Astrocyte (in vitro differentiated cells and primary cell): ENCODE data around the gene BEST3. TPM values are rescaled to one million over a fixed set of nuclear protein-coding genes. Genes with fewer than 3 reads are reported as not detected.

Source experiments
- DNase-seq: peaks from one replicate; pipeline ENCODE4 v3.0.0-alpha.2; 2010; ENCODE audit warnings: low read depth
- FAIRE-seq: peaks from 2 replicates; lab custom pipeline; 2011; peaks lifted over from hg19 to GRCh38; lab: Jason Lieb, UNC
- H2AFZ ChIP-seq: 2 replicates; pipeline ENCODE4 v1.6.0; 2012; ENCODE audit warnings: low read depth, low read length, inconsistent platforms
- H3K27ac ChIP-seq: 2 replicates; pipeline ENCODE4 v1.5.1; 2011; ENCODE audit warnings: low read depth, low read length, inconsistent platforms
- H3K27me3 ChIP-seq: 2 replicates; pipeline ENCODE4 v1.6.0; 2011; ENCODE audit warnings: low read length, inconsistent platforms; ENCODE audit not compliant: insufficient read depth
- H3K36me3 ChIP-seq: 2 replicates; pipeline ENCODE4 v1.5.1; 2011; ENCODE audit warnings: low read length, inconsistent platforms; ENCODE audit not compliant: insufficient read depth
- H3K4me1 ChIP-seq: 2 replicates; pipeline ENCODE4 v1.5.1; 2011; ENCODE audit warnings: low read length, inconsistent platforms; ENCODE audit not compliant: insufficient read depth
- H3K4me2 ChIP-seq: 2 replicates; pipeline ENCODE4 v1.6.0; 2012; ENCODE audit warnings: low read length, inconsistent platforms
- H3K4me3 ChIP-seq: 2 replicates; pipeline ENCODE4 v1.5.1; 2011; ENCODE audit warnings: low read depth, mild to moderate bottlenecking, low read length, inconsistent platforms; ENCODE audit not compliant: insufficient read depth
- H3K79me2 ChIP-seq: 2 replicates; pipeline ENCODE4 v1.6.0; 2012; ENCODE audit warnings: mild to moderate bottlenecking, low read length, inconsistent platforms; ENCODE audit not compliant: insufficient read depth
- H3K9ac ChIP-seq: 2 replicates; pipeline ENCODE4 v1.6.0; 2012; ENCODE audit warnings: mild to moderate bottlenecking, low read length, inconsistent platforms
- H3K9me3 ChIP-seq: 2 replicates; pipeline ENCODE4 v1.5.1; 2012; ENCODE audit warnings: low read depth, mild to moderate bottlenecking, low read length, inconsistent platforms; ENCODE audit not compliant: insufficient read depth
- H4K20me1 ChIP-seq: 2 replicates; pipeline ENCODE4 v1.6.0; 2012; ENCODE audit warnings: low read length, inconsistent platforms; ENCODE audit not compliant: insufficient read depth
- H3K27ac Mint-ChIP-seq: one replicate; pipeline ENCODE4 v1.8.0; 2021; ENCODE audit warnings: mild to moderate bottlenecking, mixed read lengths; ENCODE audit not compliant: unreplicated experiment
- H3K27me3 Mint-ChIP-seq: one replicate; pipeline ENCODE4 v1.8.0; 2021; ENCODE audit warnings: low read depth, mixed read lengths; ENCODE audit not compliant: unreplicated experiment
- H3K36me3 Mint-ChIP-seq: one replicate; pipeline ENCODE4 v1.8.0; 2021; ENCODE audit warnings: low read depth, mixed read lengths; ENCODE audit not compliant: unreplicated experiment
- H3K4me1 Mint-ChIP-seq: one replicate; pipeline ENCODE4 v1.8.0; 2021; ENCODE audit warnings: low read depth, mixed read lengths; ENCODE audit not compliant: unreplicated experiment
- H3K4me3 Mint-ChIP-seq: one replicate; pipeline ENCODE4 v1.8.0; 2021; ENCODE audit warnings: mild to moderate bottlenecking, moderate library complexity, mixed read lengths; ENCODE audit not compliant: unreplicated experiment
- H3K9me3 Mint-ChIP-seq: one replicate; pipeline ENCODE4 v1.8.0; 2021; ENCODE audit warnings: mild to moderate bottlenecking, mixed read lengths; ENCODE audit not compliant: unreplicated experiment
- EZH2 ChIP-seq: IDR thresholded peaks from 2 replicates; pipeline ENCODE4 v1.6.1; 2012; ENCODE audit warnings: mild to moderate bottlenecking, low read length, inconsistent platforms; ENCODE audit not compliant: insufficient read depth
- total RNA-seq: library from RNA; stranded (reverse); gene quantifications from 2 replicates; pipeline ENCODE4 v1.2.1, GENCODE V29; 2021
- TF ChIP-seq, protein P1 (sequence below): IDR thresholded peaks from 2 replicates; pipeline ENCODE4 v1.5.1; 2011; ENCODE audit warnings: low read depth, mild to moderate bottlenecking, inconsistent platforms, low read length, moderate library complexity; ENCODE audit not compliant: insufficient read depth

The BEST3 gene
- total RNA-seq, 1 donor from 2014 or later, result 1.2 TPM

DNA sequence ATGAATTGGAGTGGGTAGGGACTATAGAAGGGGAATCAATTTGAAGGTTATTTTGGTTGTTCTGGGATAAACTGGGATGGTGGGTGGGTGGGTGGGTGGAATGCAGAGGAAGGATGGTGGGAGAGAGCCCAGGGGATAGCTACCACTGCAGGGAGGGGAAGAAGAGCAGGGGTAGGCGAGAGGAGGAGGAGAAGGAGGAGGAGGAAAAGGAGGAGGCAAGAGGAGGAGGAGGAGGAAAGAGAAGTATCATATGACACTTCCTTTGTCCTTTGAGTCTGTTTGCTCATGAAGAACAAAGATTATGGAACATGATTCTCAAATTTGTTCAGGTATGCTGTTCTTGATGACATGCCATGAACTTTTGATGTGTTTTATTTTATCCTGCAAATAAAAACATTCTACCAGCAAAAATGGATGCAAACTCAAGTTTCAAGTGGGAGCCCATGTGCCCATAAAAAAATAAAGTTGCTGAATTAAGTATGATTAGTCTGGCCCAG, 4.1 kb upstream of the BEST3 start:
- H3K4me1 ChIP-seq, result no peaks in the 10 kb centered on the region
- no peak overlapping the region for H3K4me2 ChIP-seq
- DNase-seq (no peak), FAIRE-seq (no peak)
- H3K4me1 Mint-ChIP-seq, result peaks cover 5% of the 10 kb centered on the region
- no peaks in the 10 kb centered on the region for H3K9me3 ChIP-seq
- H4K20me1 ChIP-seq, result no peaks in the 10 kb centered on the region
- no peak overlapping the region for H3K9ac ChIP-seq
- TF ChIP-seq EZH2, result no peak
- TF ChIP-seq, protein P1, sequence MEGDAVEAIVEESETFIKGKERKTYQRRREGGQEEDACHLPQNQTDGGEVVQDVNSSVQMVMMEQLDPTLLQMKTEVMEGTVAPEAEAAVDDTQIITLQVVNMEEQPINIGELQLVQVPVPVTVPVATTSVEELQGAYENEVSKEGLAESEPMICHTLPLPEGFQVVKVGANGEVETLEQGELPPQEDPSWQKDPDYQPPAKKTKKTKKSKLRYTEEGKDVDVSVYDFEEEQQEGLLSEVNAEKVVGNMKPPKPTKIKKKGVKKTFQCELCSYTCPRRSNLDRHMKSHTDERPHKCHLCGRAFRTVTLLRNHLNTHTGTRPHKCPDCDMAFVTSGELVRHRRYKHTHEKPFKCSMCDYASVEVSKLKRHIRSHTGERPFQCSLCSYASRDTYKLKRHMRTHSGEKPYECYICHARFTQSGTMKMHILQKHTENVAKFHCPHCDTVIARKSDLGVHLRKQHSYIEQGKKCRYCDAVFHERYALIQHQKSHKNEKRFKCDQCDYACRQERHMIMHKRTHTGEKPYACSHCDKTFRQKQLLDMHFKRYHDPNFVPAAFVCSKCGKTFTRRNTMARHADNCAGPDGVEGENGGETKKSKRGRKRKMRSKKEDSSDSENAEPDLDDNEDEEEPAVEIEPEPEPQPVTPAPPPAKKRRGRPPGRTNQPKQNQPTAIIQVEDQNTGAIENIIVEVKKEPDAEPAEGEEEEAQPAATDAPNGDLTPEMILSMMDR, result no peak
- H2AFZ ChIP-seq, result no peak overlapping the region
- H3K79me2 ChIP-seq, result no peaks in the 10 kb centered on the region
- H3K9me3 Mint-ChIP-seq, result no peaks in the 10 kb centered on the region
- H3K27ac Mint-ChIP-seq, result no peak overlapping the region
- H3K4me3 ChIP-seq, result no peak overlapping the region
- H3K27me3 Mint-ChIP-seq, result no peaks in the 10 kb centered on the region
- no peaks in the 10 kb centered on the region for H3K27me3 ChIP-seq
- H3K36me3 Mint-ChIP-seq, result no peaks in the 10 kb centered on the region
- no peak overlapping the region for H3K4me3 Mint-ChIP-seq
- H3K36me3 ChIP-seq, result no peaks in the 10 kb centered on the region
- H3K27ac ChIP-seq, result no peak overlapping the region

DNA sequence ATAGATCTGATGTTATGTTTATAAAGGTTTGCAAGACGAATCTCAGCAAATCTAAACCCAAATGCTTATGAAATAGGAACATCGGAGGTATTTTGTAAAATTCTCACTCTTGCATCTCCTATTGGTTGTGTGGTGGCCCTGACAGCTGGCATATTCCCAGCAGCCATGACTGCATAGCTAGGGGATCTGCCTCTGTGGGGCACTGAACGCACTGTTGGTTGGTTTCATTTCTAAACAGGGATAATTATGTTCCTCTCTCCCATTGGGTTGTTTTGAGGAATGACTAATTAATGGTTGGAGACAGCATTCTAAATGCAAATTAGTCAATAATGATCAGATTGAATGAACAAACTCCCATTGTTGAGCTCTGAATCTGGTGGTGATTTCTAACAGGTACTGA, 2.7 kb upstream of the BEST3 start:
- no peaks in the 10 kb centered on the region for H3K4me1 ChIP-seq
- Mint-ChIP-seq H3K9me3 (no peaks in the 10 kb centered on the region), H3K4me3 (no peak overlapping the region), H3K4me1 (peaks cover 5% of the 10 kb centered on the region), H3K27ac (no peak overlapping the region), H3K27me3 (no peaks in the 10 kb centered on the region), H3K36me3 (no peaks in the 10 kb centered on the region)
- TF ChIP-seq, protein P1, result no peak
- TF ChIP-seq EZH2, result no peak
- H3K9ac ChIP-seq, result no peak overlapping the region
- H3K27ac ChIP-seq, result no peak overlapping the region
- H2AFZ ChIP-seq, result peak overlapping the region; percentile 24
- FAIRE-seq, result no peak
- no peak overlapping the region for H3K4me3 ChIP-seq
- DNase-seq, result no peak
- no peaks in the 10 kb centered on the region for H3K36me3 ChIP-seq
- no peaks in the 10 kb centered on the region for H4K20me1 ChIP-seq
- H3K27me3 ChIP-seq, result no peaks in the 10 kb centered on the region
- no peak overlapping the region for H3K4me2 ChIP-seq
- H3K79me2 ChIP-seq, result no peaks in the 10 kb centered on the region
- H3K9me3 ChIP-seq, result no peaks in the 10 kb centered on the region

DNA sequence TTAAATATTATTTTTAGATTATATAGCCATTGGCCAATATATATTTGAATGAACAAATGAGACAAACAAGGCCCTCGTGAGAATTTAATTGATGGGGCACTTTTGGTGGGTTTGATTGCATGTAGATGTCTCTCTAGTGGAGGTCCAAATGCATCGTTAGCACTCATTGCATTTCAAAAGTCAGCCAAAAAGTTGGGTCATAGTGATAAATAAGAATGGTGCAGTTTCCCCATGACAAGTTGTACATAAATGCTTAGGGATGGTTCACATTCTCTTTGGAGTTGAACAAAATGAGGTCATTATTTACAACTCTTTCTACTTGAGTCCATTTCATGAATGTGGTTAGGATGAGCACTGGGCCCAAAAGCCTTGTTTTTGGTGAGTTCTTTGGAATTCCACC, 1.0 kb downstream of the BEST3 start:
- no peaks in the 10 kb centered on the region for H3K27me3 Mint-ChIP-seq
- H3K4me3 ChIP-seq, result no peak overlapping the region
- H3K27ac ChIP-seq, result no peak overlapping the region
- no peak for FAIRE-seq
- H3K36me3 ChIP-seq, result no peaks in the 10 kb centered on the region
- H3K9ac ChIP-seq, result no peak overlapping the region
- no peaks in the 10 kb centered on the region for H3K36me3 Mint-ChIP-seq
- no peak for DNase-seq
- no peak overlapping the region for H2AFZ ChIP-seq
- no peak overlapping the region for H3K27ac Mint-ChIP-seq
- H3K79me2 ChIP-seq, result no peaks in the 10 kb centered on the region
- no peak overlapping the region for H3K4me2 ChIP-seq
- H3K9me3 Mint-ChIP-seq, result no peaks in the 10 kb centered on the region
- H3K9me3 ChIP-seq, result no peaks in the 10 kb centered on the region
- no peaks in the 10 kb centered on the region for H4K20me1 ChIP-seq
- TF ChIP-seq, protein P1, result no peak
- no peak for TF ChIP-seq EZH2
- H3K4me1 Mint-ChIP-seq, result peaks cover 2% of the 10 kb centered on the region
- no peaks in the 10 kb centered on the region for H3K4me1 ChIP-seq
- H3K4me3 Mint-ChIP-seq, result no peak overlapping the region
- no peaks in the 10 kb centered on the region for H3K27me3 ChIP-seq
